HG02759 (cell line): ENCODE results near the gene SETD7.

Source experiments
- ATAC-seq: cut with Tn5 transposase; IDR thresholded peaks from one replicate; pipeline ENCODE4 v1.9.1; 2021; ENCODE audit warnings: mild to moderate bottlenecking, moderate library complexity; ENCODE audit not compliant: unreplicated experiment

Gene SETD7

GRCh38 chr4:139556071-139556723 lies at the start of gene SETD7:
SETD7 (minus strand) TSS chr4:139556219; CDS start chr4:139556137, 82 bp downstream.
- ATAC-seq: peak; percentile 34

GRCh38 chr4:139605516-139605915 lies 49.5 kb upstream of the SETD7 start:
- no peak for ATAC-seq

GRCh38 chr4:139603576-139604410 lies 47.8 kb upstream of the SETD7 start:
- ATAC-seq: peak; percentile 61

GRCh38 chr4:139602776-139603360 lies 46.8 kb upstream of the SETD7 start:
- no peak for ATAC-seq

GRCh38 chr4:139600662-139601061 lies 44.6 kb upstream of the SETD7 start:
- ATAC-seq: no peak

GRCh38 chr4:139599594-139600374 lies 43.8 kb upstream of the SETD7 start:
- no peak for ATAC-seq

- no peak for ATAC-seq
Observed at GRCh38 chr4:139599076-139599475, 43.1 kb upstream of the SETD7 start.

GRCh38 chr4:139596684-139597279 lies 40.8 kb upstream of the SETD7 start:
- ATAC-seq: no peak

GRCh38 chr4:139596034-139596683 lies 40.1 kb upstream of the SETD7 start:
- ATAC-seq: no peak

- ATAC-seq: no peak
Observed at GRCh38 chr4:139594591-139595185, 38.7 kb upstream of the SETD7 start.

GRCh38 chr4:139593091-139593564 lies 37.1 kb upstream of the SETD7 start:
- ATAC-seq: no peak

GRCh38 chr4:139589336-139590018 lies 33.5 kb upstream of the SETD7 start:
- no peak for ATAC-seq

GRCh38 chr4:139587446-139587845 lies 31.4 kb upstream of the SETD7 start:
- ATAC-seq: no peak

GRCh38 chr4:139585473-139585872 lies 29.5 kb upstream of the SETD7 start:
- no peak for ATAC-seq

GRCh38 chr4:139584784-139585183 lies 28.8 kb upstream of the SETD7 start:
- ATAC-seq: no peak

- ATAC-seq: no peak
Observed at GRCh38 chr4:139584013-139584412, 28.0 kb upstream of the SETD7 start.

- no peak for ATAC-seq
Observed at GRCh38 chr4:139582044-139582443, 26.0 kb upstream of the SETD7 start.

- ATAC-seq: no peak
Observed at GRCh38 chr4:139581096-139581495, 25.1 kb upstream of the SETD7 start.

- no peak for ATAC-seq
Observed at GRCh38 chr4:139576219-139576618, 20.2 kb upstream of the SETD7 start.
